ENCODE results near the gene LZTFL1.

DNA sequence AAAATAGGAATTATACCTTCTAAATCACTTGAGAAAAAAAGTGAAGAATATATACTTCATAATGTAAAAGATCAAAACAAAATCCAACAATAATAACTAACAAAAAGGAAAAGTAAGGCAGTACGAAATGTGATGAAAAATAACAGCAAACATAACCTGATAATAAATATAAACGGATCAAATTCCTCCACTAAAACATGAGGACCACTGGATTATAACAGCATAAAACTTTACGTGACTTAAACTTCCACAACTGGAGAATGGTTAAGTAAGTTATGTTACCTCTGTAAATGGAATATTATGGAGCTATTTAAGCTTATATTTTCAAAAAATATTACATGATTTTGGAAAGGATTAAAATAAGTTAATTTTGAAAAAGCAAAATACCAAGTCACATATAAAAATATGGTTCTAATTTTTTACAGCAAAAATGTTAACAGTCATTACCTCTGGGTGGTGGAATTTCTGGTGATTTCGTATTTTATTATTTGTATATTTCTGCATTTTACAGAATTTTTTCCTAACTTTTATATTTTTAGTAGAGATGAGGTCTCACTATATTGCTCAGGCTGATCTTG, 52.6 kb downstream of the LZTFL1 start:
- TF ChIP-seq, protein P1, sequence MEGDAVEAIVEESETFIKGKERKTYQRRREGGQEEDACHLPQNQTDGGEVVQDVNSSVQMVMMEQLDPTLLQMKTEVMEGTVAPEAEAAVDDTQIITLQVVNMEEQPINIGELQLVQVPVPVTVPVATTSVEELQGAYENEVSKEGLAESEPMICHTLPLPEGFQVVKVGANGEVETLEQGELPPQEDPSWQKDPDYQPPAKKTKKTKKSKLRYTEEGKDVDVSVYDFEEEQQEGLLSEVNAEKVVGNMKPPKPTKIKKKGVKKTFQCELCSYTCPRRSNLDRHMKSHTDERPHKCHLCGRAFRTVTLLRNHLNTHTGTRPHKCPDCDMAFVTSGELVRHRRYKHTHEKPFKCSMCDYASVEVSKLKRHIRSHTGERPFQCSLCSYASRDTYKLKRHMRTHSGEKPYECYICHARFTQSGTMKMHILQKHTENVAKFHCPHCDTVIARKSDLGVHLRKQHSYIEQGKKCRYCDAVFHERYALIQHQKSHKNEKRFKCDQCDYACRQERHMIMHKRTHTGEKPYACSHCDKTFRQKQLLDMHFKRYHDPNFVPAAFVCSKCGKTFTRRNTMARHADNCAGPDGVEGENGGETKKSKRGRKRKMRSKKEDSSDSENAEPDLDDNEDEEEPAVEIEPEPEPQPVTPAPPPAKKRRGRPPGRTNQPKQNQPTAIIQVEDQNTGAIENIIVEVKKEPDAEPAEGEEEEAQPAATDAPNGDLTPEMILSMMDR (IDR thresholded peaks at IDR 0.05; ENCODE audit: low read depth, low read length, missing input control), result no peak
- no peak for TF ChIP-seq RAD21 (IDR thresholded peaks at IDR 0.05)
- no peak for TF ChIP-seq RXRA (IDR thresholded peaks at IDR 0.05)
- no peak for TF ChIP-seq YY1 (IDR thresholded peaks at IDR 0.05)
- TF ChIP-seq EGR1 (IDR thresholded peaks at IDR 0.05; ENCODE audit: low read depth in 2 of 2), result no peak
- TF ChIP-seq, protein P2, sequence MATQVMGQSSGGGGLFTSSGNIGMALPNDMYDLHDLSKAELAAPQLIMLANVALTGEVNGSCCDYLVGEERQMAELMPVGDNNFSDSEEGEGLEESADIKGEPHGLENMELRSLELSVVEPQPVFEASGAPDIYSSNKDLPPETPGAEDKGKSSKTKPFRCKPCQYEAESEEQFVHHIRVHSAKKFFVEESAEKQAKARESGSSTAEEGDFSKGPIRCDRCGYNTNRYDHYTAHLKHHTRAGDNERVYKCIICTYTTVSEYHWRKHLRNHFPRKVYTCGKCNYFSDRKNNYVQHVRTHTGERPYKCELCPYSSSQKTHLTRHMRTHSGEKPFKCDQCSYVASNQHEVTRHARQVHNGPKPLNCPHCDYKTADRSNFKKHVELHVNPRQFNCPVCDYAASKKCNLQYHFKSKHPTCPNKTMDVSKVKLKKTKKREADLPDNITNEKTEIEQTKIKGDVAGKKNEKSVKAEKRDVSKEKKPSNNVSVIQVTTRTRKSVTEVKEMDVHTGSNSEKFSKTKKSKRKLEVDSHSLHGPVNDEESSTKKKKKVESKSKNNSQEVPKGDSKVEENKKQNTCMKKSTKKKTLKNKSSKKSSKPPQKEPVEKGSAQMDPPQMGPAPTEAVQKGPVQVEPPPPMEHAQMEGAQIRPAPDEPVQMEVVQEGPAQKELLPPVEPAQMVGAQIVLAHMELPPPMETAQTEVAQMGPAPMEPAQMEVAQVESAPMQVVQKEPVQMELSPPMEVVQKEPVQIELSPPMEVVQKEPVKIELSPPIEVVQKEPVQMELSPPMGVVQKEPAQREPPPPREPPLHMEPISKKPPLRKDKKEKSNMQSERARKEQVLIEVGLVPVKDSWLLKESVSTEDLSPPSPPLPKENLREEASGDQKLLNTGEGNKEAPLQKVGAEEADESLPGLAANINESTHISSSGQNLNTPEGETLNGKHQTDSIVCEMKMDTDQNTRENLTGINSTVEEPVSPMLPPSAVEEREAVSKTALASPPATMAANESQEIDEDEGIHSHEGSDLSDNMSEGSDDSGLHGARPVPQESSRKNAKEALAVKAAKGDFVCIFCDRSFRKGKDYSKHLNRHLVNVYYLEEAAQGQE (IDR thresholded peaks at IDR 0.05), result no peak
- TF ChIP-seq NR2F2 (IDR thresholded peaks at IDR 0.05), result no peak
- no peak for TF ChIP-seq GABPA (IDR thresholded peaks at IDR 0.05 in 1 of 2, conservative IDR thresholded peaks at IDR 0.05 in 1 of 2)
- no peak for TF ChIP-seq FOXA1 (IDR thresholded peaks at IDR 0.05)
- no peak for TF ChIP-seq HNF4A (conservative IDR thresholded peaks at IDR 0.05)
- no peak for TF ChIP-seq ZBTB33 (IDR thresholded peaks at IDR 0.05)
- TF ChIP-seq, protein P3, sequence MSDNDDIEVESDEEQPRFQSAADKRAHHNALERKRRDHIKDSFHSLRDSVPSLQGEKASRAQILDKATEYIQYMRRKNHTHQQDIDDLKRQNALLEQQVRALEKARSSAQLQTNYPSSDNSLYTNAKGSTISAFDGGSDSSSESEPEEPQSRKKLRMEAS (IDR thresholded peaks at IDR 0.05), result no peak
- TF ChIP-seq SP1 (IDR thresholded peaks at IDR 0.05), result no peak
- no peak for TF ChIP-seq TAF1 (conservative IDR thresholded peaks at IDR 0.05)
